Left lung (tissue), 10 donors: ENCODE data around the gene EDDM13. TPM values are rescaled to one million over a fixed set of nuclear protein-coding genes. Genes with fewer than 3 reads are reported as not detected.
"Not testable (repeated sequence)": the region's sequence is repeated elsewhere in the genome, so short reads cannot be mapped to it uniquely, and the experiment has no call there.

ENCODE experiments used
- ATAC-seq: fragments of 200-7000 bp; cut with Tn5 transposase; one replicate; pipeline ENCODE4 v1.9.1; 2020; ENCODE audit warnings: moderate library complexity
- DNase-seq, 4 donors: peaks; one replicate each; pipeline ENCODE4 v3.0.0-alpha.2; 2013 to 2020
- H3K27ac ChIP-seq, 2 donors: fragments of 200-600 bp; sonication (generic) in 1 of 2; one replicate each; pipeline versions ENCODE4 v1.5.0 to v1.8.0; 2020 to 2021
- H3K27me3 ChIP-seq, 2 donors: fragments of 200-600 bp; sonication (generic) in 1 of 2; one replicate each; pipeline versions ENCODE4 v1.5.0 to v1.8.0; 2020 to 2021
- H3K36me3 ChIP-seq, 2 donors: fragments of 200-600 bp; sonication (generic) in 1 of 2; one replicate each; pipeline versions ENCODE4 v1.5.0 to v1.8.0; 2020 to 2021
- H3K4me1 ChIP-seq, 2 donors: fragments of 200-600 bp; one replicate each; pipeline ENCODE4 v1.8.0; 2021
- H3K4me3 ChIP-seq, 2 donors: fragments of 200-600 bp; sonication (generic) in 1 of 2; one replicate each; pipeline versions ENCODE4 v1.5.0 to v1.8.0; 2020 to 2021; ENCODE audit warnings: mild to moderate bottlenecking in 1 of 2
- H3K9me3 ChIP-seq, 2 donors: fragments of 200-600 bp; sonication (generic) in 1 of 2; one replicate each; pipeline versions ENCODE4 v1.5.0 to v1.8.0; 2020 to 2021
- CTCF ChIP-seq, 2 donors: fragments of 200-600 bp; sonication (generic) in 1 of 2; IDR thresholded peaks; one replicate each; pipeline versions ENCODE4 v1.5.0 to v1.8.0; 2021; ENCODE audit warnings: antibody characterized with exemption in 2 of 2
- intact Hi-C, 2 donors: fragments of 100-400 bp; cut with DNase I; formaldehyde crosslinking; loops; one replicate each; pipeline versions ENCODE4 v1.11.2 to v1.14.2; 2022
- polyA plus RNA-seq, 6 donors: library from polyadenylated mRNA; unstranded; fragments of 120-200 nt; gene quantifications; one replicate each; pipeline ENCODE4 v1.2.1, GENCODE V29; 2013; ENCODE audit not compliant: insufficient read length in 6 of 6
- total RNA-seq, 2 donors: library from RNA; stranded (reverse); fragmentation: NEBNext Ultra II Directional; extraction: Animal tissue kit (Norgen Biotek cat#: 25700); gene quantifications; one replicate each; pipeline ENCODE4 v1.2.1, GENCODE V29; 2021
- donor health status: DM: no; HTN: yes; CAD: no.
- donor health status: DM: no; HTN: no; CAD: no.

The EDDM13 gene
- total and polyA plus RNA-seq, 8 donors, result 4.1 to 10.1 (median 6.2) TPM; not detected in 2

GRCh38 chr19:56333506-56333905 is 61.0 kb downstream of the EDDM13 start:
- H3K27ac ChIP-seq, result no peak overlapping the region
- H3K9me3 ChIP-seq, result peaks cover 0 to 4% of the 10 kb centered on the region in 2 donors
- H3K36me3 ChIP-seq, result no peaks in the 10 kb centered on the region
- ATAC-seq, result peak; percentile 87
- TF ChIP-seq CTCF (IDR thresholded peaks at IDR 0.05), result peak; percentile 36 to 58
- intact Hi-C loops, result loop anchor here in 1 of 2 donors (5.0 kb wide), 1 partner anchor 76 kb away; no protein-coding TSS in a partner anchor
- no peaks in the 10 kb centered on the region for H3K27me3 ChIP-seq
- no peak for DNase-seq
- no peak overlapping the region for H3K4me3 ChIP-seq
- no peaks in the 10 kb centered on the region for H3K4me1 ChIP-seq

DNA sequence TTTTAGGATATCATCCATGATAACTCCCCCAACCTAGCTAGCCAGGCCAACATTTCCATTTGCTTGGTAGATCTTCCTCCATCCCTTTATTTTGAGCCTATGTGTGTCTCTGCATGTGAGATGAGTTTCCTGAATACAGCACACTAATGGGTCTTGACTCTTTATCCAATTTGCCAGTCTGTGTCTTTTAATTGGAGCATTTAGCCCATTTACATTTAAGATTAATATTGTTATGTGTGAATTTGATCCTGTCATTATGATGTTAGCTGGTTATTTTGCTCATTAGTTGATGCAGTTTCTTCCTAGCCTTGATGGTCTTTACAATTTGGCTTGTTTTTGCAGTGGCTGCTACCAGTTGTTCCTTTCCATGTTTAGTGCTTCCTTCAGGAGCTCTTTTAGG is 62.8 kb downstream of the EDDM13 start:
- H3K9me3 ChIP-seq, H3K4me1 ChIP-seq, DNase-seq, H3K36me3 ChIP-seq, intact Hi-C loops, H3K27me3 ChIP-seq, H3K4me3 ChIP-seq, H3K27ac ChIP-seq, ATAC-seq: not testable (repeated sequence)

DNA sequence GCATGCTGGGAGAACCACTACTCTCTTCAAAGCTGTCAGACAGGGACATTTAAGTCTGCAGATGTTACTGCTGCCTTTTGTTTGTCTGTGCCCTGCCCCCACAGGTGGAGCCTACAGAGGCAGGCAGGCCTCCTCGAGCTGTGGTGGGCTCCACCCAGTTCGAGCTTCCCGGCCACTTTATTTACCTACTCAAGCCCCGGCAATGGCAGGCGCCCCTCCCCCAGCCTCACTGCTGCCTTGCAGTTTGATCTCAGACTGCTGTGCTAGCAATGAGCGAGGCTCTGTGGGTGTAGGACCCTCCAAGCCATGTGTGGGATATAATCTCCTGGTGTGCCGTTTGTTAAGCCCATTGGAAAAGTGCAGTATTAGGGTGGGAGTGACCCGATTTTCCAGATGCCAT is 64.5 kb downstream of the EDDM13 start:
- H3K4me1 ChIP-seq, H3K4me3 ChIP-seq, H3K27me3 ChIP-seq, intact Hi-C loops, H3K27ac ChIP-seq, H3K36me3 ChIP-seq, DNase-seq, ATAC-seq: not testable (repeated sequence)
- H3K9me3 ChIP-seq, result peaks cover 0 to 13% of the 10 kb centered on the region in 2 donors

DNA sequence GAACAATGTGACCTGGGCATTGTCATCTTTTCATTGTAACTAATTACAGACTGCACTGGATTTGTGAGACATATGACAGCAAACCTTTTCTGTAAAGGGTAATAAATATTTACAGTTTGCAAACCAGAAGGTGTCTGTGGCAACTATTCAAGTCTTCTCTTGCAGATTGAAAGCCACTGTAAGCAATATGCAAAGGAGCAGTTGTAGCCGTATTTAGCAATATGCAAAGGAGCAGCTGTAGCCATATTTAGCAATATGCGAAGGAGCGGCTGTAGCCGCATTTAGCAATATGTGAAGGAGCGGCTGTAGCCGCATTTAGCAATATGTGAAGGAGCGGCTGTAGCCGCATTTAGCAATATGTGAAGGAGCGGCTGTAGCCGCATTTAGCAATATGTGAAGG is 66.5 kb downstream of the EDDM13 start:
- intact Hi-C loops, H3K4me1 ChIP-seq, H3K27ac ChIP-seq, H3K36me3 ChIP-seq, ATAC-seq, H3K4me3 ChIP-seq, H3K27me3 ChIP-seq, DNase-seq: not testable (repeated sequence)
- H3K9me3 ChIP-seq, result peaks cover 0 to 15% of the 10 kb centered on the region in 2 donors

DNA sequence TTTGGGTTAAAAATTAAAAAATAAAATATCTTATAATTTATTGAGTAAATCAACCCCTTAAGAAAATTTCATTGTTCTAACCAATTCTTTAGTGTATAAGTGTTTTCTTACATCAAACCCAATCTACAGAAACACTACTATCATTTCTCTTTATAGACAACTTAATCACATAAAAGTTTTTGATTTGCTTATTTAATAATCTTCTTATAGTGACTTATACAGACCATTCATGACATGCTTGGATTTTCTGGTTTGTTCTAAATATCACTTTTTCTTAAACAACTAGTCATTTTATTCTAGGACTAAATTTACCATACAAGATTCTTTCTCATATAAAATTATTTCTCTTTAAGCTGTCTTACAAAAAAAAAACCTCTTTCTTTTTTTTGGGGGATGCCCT is 69.4 kb downstream of the EDDM13 start:
- Histone ChIP-seq H3K27me3 (no peaks in the 10 kb centered on the region), H3K4me3 (no peak overlapping the region), H3K4me1 (no peaks in the 10 kb centered on the region), H3K36me3 (no peaks in the 10 kb centered on the region), H3K27ac (no peak overlapping the region), H3K9me3 (peaks cover 0 to 15% of the 10 kb centered on the region in 2 donors)
- DNase-seq, result no peak
- TF ChIP-seq CTCF (IDR thresholded peaks at IDR 0.05), result no peak
- no peak for ATAC-seq
- intact Hi-C loops, result no loop called here

DNA sequence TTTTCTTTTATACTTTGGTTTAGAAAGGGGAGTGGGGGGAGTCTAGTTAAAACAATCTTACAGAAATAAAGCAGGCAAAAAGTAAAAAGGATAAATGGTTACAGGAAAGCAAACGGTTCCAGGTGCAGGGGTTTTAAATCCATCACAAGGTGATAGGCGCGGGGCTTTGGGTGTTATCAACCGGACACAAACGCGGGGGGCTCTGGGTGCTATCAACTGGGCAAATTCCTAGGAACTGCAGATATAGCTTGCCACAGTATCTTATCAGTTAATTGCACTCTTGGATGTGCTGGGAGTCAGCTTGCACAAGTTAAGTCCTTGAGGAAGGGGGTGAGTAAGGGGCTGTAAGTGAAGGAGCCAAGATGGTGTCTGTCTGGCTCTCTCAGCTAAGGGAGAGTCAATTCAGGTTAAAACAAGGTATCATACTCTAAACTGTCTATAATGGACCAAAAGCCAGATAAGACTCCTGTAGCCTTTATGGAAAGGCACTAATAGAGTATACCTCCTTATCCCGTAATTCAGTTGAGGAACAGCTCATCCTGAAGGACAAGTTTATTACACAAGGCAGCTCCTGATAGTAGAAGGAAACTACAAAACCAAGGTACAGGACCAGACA is 74.7 kb downstream of the EDDM13 start:
- no peak for ATAC-seq
- no peak for DNase-seq
- intact Hi-C loops, result no loop called here

More for the DNA sequence above, 74.7 kb downstream of the EDDM13 start:
- no peak overlapping the region for H3K4me3 ChIP-seq
- TF ChIP-seq CTCF (IDR thresholded peaks at IDR 0.05), result no peak
- no peaks in the 10 kb centered on the region for H3K36me3 ChIP-seq
- H3K27ac ChIP-seq, result no peak overlapping the region
- H3K9me3 ChIP-seq, result peaks cover 0 to 3% of the 10 kb centered on the region in 2 donors
- no peaks in the 10 kb centered on the region for H3K4me1 ChIP-seq
- no peaks in the 10 kb centered on the region for H3K27me3 ChIP-seq
